Smooth muscle cell (in vitro differentiated cells): Measurements from ENCODE around the gene DPYD. TPM values are rescaled to one million over a fixed set of nuclear protein-coding genes. Genes with fewer than 3 reads are reported as not detected.

Experiments
- DNase-seq: peaks from one replicate; lab custom pipeline; 2025; ENCODE audit not compliant: unreplicated experiment; lab: John Stamatoyannopoulos, UW
- H2AFZ ChIP-seq: fragments of 200-600 bp; sonication (generic); 2 replicates; pipeline ENCODE4 v1.6.0; 2016; ENCODE audit warnings: antibody characterized with exemption, low read depth, mild to moderate bottlenecking
- H3F3A ChIP-seq: fragments of 200-600 bp; sonication (generic); 2 replicates; pipeline ENCODE4 v1.6.0; 2017; ENCODE audit warnings: antibody characterized with exemption, low read depth
- H3K27ac ChIP-seq: fragments of 200-600 bp; sonication (generic); 2 replicates; pipeline ENCODE4 v1.5.1; 2016; ENCODE audit warnings: low read depth, mild to moderate bottlenecking
- H3K27me3 ChIP-seq: fragments of 200-600 bp; sonication (generic); 2 replicates; pipeline ENCODE4 v1.6.1; 2016; ENCODE audit warnings: low read depth, mild to moderate bottlenecking
- H3K36me3 ChIP-seq: fragments of 200-600 bp; sonication (generic); 2 replicates; pipeline ENCODE4 v1.5.1; 2016; ENCODE audit warnings: low read depth
- H3K4me1 ChIP-seq: fragments of 200-600 bp; sonication (generic); 2 replicates; pipeline ENCODE4 v1.5.1; 2016; ENCODE audit warnings: low read depth
- H3K4me2 ChIP-seq: fragments of 200-600 bp; sonication (generic); 2 replicates; pipeline ENCODE4 v1.6.0; 2016; ENCODE audit warnings: mild to moderate bottlenecking
- H3K4me3 ChIP-seq: fragments of 200-600 bp; sonication (generic); 2 replicates; pipeline ENCODE4 v1.5.1; 2016; ENCODE audit warnings: mild to moderate bottlenecking
- H3K79me2 ChIP-seq: fragments of 200-600 bp; sonication (generic); 2 replicates; pipeline ENCODE4 v1.6.0; 2016; ENCODE audit warnings: low read depth, mild to moderate bottlenecking
- H3K9ac ChIP-seq: fragments of 200-600 bp; sonication (generic); 2 replicates; pipeline ENCODE4 v1.6.0; 2016; ENCODE audit warnings: low read depth
- H3K9me3 ChIP-seq: fragments of 200-600 bp; sonication (generic); replicated peaks from 2 replicates; pipeline ENCODE4 v1.5.1; 2016; ENCODE audit warnings: low read depth
- H4K20me1 ChIP-seq: fragments of 200-600 bp; sonication (generic); 2 replicates; pipeline ENCODE4 v1.6.0; 2016; ENCODE audit warnings: low read depth
- WGBS: methylation state at CpG from one replicate; pipeline ENCODE4 v1.1.7; 2016; ENCODE audit warnings: low lambda C conversion rate; 5-methylcytosine and 5-hydroxymethylcytosine counted together
- polyA plus RNA-seq: library from polyadenylated mRNA; unstranded; fragments of >200 nt; fragmentation: Nextera tagmentation; extraction: Ambion mirVana; gene quantifications from 2 replicates; pipeline ENCODE4 v1.2.1, GENCODE V29; 2016
- total RNA-seq: library from RNA; depleted of rRNA; stranded (reverse); fragments of >200 nt; gene quantifications from 2 replicates; pipeline ENCODE4 v1.2.3, GENCODE V29; 2014
- TF ChIP-seq, protein P1 (sequence below): fragments of 200-600 bp; sonication (generic); IDR thresholded peaks from 2 replicates; pipeline ENCODE4 v1.5.1; 2017; ENCODE audit warnings: borderline replicate concordance, mild to moderate bottlenecking, antibody characterized with exemption; ENCODE audit not compliant: insufficient read depth, poor library complexity, severe bottlenecking

The DPYD gene
- total and polyA plus RNA-seq, 2 experiments from 2014 or later: 1.8 to 2.0 TPM

DNA sequence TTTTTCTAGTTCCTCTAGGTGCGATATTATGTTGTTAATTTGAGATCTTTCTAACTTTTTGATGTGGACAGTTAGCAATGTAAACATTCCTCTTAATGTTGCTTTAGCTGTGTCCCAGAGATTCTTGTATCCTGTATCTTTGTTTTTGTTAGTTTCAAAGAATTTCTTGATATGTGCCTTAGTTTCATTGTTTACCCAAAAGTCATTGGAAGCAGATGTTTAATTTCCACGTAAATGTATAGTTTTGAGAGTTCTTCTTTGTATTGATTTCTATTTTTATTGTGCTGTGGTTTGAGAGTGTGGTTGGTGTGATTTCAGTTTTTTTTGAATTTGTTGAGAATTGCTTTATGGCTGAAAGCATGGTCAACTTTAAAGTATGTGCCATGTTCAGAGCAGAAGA lies 879.8 kb downstream of the DPYD start:
- Histone ChIP-seq H2AFZ (no peak overlapping the region), H3K27ac (no peak overlapping the region), H3K9me3 (no peaks in the 10 kb centered on the region), H3K4me3 (no peak overlapping the region), H4K20me1 (no peaks in the 10 kb centered on the region), H3K9ac (no peak overlapping the region), H3K79me2 (no peaks in the 10 kb centered on the region), H3K4me2 (no peak overlapping the region), H3K36me3 (no peaks in the 10 kb centered on the region), H3K27me3 (no peaks in the 10 kb centered on the region), H3K4me1 (no peaks in the 10 kb centered on the region), H3F3A (no peaks in the 10 kb centered on the region)
- DNase-seq: no peak
- TF ChIP-seq, protein P1, sequence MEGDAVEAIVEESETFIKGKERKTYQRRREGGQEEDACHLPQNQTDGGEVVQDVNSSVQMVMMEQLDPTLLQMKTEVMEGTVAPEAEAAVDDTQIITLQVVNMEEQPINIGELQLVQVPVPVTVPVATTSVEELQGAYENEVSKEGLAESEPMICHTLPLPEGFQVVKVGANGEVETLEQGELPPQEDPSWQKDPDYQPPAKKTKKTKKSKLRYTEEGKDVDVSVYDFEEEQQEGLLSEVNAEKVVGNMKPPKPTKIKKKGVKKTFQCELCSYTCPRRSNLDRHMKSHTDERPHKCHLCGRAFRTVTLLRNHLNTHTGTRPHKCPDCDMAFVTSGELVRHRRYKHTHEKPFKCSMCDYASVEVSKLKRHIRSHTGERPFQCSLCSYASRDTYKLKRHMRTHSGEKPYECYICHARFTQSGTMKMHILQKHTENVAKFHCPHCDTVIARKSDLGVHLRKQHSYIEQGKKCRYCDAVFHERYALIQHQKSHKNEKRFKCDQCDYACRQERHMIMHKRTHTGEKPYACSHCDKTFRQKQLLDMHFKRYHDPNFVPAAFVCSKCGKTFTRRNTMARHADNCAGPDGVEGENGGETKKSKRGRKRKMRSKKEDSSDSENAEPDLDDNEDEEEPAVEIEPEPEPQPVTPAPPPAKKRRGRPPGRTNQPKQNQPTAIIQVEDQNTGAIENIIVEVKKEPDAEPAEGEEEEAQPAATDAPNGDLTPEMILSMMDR: no peak
- 77% methylated on average over 2 of the region's 2 CpGs for WGBS

- H3K27me3 ChIP-seq: no peaks in the 10 kb centered on the region
- H3K4me1 ChIP-seq: no peaks in the 10 kb centered on the region
- no peak overlapping the region for H2AFZ ChIP-seq
- no peaks in the 10 kb centered on the region for H3F3A ChIP-seq
- H3K9me3 ChIP-seq: no peaks in the 10 kb centered on the region
- WGBS: 60% methylated on average over 4 of the region's 4 CpGs
- H3K27ac ChIP-seq: no peak overlapping the region
- H3K9ac ChIP-seq: no peak overlapping the region
- TF ChIP-seq, protein P1: no peak
- no peaks in the 10 kb centered on the region for H3K79me2 ChIP-seq
- no peaks in the 10 kb centered on the region for H3K36me3 ChIP-seq
- H3K4me3 ChIP-seq: no peak overlapping the region
- no peaks in the 10 kb centered on the region for H4K20me1 ChIP-seq
- DNase-seq: no peak
- no peak overlapping the region for H3K4me2 ChIP-seq
These were observed 882.4 kb downstream of the DPYD start for GRCh38 chr1:97038410-97038809.

- H3F3A ChIP-seq: no peaks in the 10 kb centered on the region
- no peaks in the 10 kb centered on the region for H3K4me1 ChIP-seq
- H2AFZ ChIP-seq: no peak overlapping the region
- TF ChIP-seq, protein P1: no peak
- WGBS: 70% methylated on average over 2 of the region's 2 CpGs
- H3K27ac ChIP-seq: no peak overlapping the region
- H3K79me2 ChIP-seq: no peaks in the 10 kb centered on the region
- H3K4me3 ChIP-seq: no peak overlapping the region
- H3K36me3 ChIP-seq: no peaks in the 10 kb centered on the region
- no peaks in the 10 kb centered on the region for H3K27me3 ChIP-seq
- H3K4me2 ChIP-seq: no peak overlapping the region
- DNase-seq: no peak
- H3K9ac ChIP-seq: no peak overlapping the region
- no peaks in the 10 kb centered on the region for H3K9me3 ChIP-seq
- no peaks in the 10 kb centered on the region for H4K20me1 ChIP-seq
These were observed 886.2 kb downstream of the DPYD start for GRCh38 chr1:97034651-97035050.

- Histone ChIP-seq H3K4me3 (no peak overlapping the region), H4K20me1 (no peaks in the 10 kb centered on the region), H3K4me1 (no peaks in the 10 kb centered on the region), H3K9me3 (no peaks in the 10 kb centered on the region), H3K9ac (no peak overlapping the region), H3F3A (no peaks in the 10 kb centered on the region), H2AFZ (peak overlapping the region; percentile 7), H3K79me2 (no peaks in the 10 kb centered on the region), H3K4me2 (no peak overlapping the region), H3K27ac (no peak overlapping the region), H3K36me3 (no peaks in the 10 kb centered on the region), H3K27me3 (no peaks in the 10 kb centered on the region)
- WGBS: 79% methylated on average over 2 of the region's 2 CpGs
- TF ChIP-seq, protein P1: no peak
- DNase-seq: no peak
These were observed 886.9 kb downstream of the DPYD start for GRCh38 chr1:97033949-97034348.
